GM19324 (cell line): Measurements from ENCODE around the gene MAGED1.
"Not testable (repeated sequence)": the region's sequence is repeated elsewhere in the genome, so short reads cannot be mapped to it uniquely, and the experiment has no call there.

Source experiments
- ATAC-seq: cut with Tn5 transposase; IDR thresholded peaks from one replicate; pipeline ENCODE4 v1.9.1; 2021; ENCODE audit warnings: mild to moderate bottlenecking, moderate library complexity; ENCODE audit not compliant: unreplicated experiment, low FRiP score

MAGED1 gene

DNA sequence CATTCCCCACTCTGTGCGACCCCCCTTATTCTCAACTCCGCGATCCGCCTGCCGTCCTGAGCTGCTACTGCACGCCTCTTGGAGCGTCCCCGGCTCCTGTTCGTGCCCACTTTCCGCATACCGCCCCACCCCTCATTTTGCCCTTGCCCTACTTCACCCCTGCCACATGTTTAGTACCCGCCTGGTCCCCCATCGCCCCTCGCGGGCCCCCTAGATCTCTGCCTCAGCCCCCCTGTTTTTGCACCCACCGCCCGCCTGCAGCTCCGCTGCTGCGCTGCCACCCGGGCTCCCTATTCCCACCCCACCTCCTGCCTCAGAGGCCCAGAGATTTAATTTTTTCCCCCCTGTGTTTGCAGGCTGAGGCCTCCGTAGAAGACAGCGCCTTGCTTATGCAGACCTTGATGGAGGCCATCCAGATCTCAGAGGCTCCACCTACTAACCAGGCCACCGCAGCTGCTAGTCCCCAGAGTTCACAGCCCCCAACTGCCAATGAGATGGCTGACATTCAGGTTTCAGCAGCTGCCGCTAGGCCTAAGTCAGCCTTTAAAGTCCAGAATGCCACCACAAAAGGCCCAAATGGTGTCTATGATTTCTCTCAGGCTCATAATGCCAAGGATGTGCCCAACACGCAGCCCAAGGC, 1.4 kb downstream of the MAGED1 start:
- ATAC-seq = peak; percentile 39

DNA sequence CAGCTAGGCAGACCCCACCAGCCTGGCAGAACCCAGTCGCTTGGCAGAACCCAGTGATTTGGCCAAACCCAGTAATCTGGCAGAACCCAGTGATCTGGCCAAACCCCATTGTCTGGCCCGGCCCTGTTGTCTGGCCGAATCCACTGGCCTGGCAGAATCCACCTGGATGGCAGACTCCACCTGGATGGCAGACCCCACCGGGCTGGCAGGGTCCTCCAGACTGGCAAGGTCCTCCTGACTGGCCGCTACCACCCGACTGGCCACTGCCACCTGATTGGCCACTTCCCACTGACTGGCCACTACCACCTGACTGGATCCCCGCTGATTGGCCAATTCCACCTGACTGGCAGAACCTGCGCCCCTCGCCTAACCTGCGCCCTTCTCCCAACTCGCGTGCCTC, 3.2 kb downstream of the MAGED1 start:
- no peak for ATAC-seq

DNA sequence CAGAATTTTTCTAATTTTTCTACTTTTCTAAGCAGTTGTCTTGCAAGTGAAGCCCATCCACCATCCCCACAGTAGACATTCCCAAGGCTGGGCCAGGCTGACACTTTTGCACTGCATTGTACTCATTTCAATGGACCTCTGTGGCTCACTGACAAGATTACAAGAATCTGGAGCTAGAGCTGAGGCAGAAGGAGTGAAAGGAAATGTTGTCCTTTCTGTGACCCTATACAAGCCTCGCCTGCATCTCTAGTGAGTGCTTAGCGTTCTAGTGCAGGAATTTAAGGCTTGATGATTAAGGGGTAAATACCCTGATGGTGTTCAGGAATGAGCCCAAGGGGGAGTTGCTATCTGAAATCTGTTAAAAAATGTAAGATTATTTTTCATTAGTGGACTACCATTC, 6.3 kb downstream of the MAGED1 start:
- no peak for ATAC-seq

DNA sequence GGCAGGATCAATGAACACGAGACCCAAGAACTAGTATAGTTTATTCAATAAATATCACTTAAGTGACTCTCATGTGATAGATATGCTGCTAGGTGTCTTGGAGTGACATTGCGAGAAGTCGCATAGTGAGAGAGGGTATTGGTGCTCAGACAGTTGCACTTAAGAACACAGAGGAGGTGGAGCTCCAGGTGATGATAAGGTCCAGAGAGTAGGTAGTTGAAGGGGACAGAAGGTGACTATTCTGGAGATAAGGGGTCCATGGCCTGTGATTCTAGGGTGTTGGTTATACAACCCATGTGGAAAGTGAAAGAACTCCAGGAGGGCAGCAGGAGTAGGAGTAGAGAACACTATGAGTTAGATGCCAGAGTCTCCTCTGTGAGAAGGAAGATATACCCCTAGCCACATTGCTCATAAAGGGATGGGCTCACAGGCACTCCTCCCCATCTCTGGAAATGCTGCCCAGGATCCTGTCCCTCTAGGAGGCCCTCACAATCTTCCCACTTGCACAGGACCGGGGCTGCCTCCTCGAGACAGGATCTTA, 9.2 kb downstream of the MAGED1 start:
- ATAC-seq = no peak

DNA sequence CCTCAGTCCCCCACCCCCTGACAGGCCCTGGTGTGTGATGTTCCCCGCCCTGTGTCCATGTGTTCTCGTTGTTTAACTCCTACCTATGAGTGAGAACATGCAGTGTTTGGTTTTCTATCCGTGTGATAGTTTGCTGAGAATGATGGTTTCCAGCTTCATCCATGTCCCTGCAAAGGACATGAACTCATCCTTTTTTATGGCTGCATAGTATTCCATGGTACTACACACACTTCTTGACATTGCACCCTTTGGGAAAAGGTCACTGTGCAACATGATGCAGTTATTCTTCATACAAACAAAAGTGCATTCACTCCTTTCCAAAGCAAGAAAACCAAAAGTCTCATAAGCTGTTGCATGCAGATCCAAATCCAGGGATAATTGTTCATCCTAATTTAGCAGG, 11.7 kb downstream of the MAGED1 start:
- not testable (repeated sequence) for ATAC-seq

DNA sequence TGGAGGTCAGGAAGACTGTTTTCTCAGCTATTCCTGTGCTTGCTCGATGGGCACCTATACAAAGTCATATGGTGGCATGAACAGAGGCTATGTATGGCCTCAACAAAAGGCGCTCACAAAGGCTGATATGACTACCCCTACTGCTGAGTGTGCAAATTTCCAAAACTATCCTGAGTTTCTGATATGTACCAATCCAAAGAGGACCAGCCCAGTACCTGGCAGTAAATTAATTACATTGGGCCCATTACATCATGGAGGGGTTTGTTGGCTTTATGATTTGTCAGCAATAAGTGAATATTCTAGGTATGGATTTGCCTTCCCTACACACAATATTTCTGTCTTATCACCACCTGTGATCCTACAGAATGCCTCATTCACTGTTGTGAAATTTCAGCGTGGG, 12.3 kb downstream of the MAGED1 start:
- ATAC-seq = no peak

DNA sequence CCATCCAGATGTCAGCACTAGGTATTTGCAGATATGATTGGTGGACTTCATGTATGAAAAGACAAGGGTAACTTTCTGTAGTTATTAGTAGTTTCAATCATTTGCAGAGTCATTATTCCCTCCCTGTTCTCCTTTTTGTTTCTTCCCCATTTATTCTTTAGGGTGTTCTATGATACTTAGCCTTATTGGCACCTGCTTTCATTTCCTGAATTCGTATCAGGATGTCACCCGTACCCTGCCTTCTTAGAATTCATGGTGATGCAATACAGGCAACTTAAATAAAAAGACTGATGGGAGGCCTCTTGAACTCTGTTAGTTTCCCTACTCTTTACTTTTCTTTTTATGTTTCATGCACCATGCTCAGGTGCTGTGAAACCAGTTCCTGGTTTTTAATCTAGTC, 24.2 kb downstream of the MAGED1 start:
- no peak for ATAC-seq

DNA sequence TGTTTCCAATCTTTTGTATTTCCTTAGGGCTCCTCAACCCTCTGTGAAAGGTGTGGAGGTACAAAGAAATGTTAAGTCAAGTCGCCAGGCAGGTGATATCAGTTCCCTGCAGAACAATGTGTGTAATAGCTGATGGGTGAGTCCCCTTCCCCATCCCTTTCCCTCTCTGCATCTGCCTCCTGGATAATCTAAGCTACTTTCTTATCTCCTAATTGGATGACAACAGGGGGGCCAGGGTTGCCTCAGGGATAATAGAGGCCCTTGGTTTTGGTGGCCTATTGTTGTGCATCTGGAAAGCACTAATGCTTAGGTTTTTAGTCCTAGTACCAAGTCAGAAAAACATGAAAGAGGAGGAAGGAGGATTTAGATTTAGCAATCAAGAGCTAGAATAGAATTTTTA, 29.1 kb downstream of the MAGED1 start:
- ATAC-seq = no peak

DNA sequence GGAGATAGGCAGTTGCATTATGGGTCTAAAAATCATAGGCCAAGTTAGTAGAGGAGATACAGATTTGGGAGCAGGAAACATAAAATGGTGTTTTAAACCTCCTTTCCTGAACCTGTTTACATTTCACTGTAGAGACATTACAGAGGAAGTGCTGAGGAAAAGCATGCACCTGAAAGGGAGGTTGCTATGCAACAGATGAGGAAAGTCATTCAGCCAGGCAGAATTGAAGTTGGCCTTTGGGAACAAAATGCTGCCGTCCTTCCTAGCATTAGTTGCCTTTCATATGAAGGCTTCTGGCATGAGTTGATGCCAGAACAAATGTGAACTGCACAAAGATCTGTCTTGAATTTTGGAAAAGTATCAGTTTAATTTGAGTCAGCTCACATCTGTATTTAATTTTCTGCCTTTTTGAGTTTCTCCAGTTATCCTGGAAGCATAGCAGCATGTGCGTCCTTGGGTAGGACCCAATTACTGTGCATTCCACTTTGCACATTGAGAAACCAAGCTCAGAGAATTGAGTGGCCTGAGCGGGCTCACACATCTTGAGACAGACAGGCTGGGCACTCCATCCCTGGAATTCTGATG, 38.2 kb downstream of the MAGED1 start:
- no peak for ATAC-seq
